ENCODE measurements around the gene CHST14.
"Not testable (repeated sequence)": the region's sequence is repeated elsewhere in the genome, so short reads cannot be mapped to it uniquely, and the experiment has no call there.

Gene CHST14

DNA sequence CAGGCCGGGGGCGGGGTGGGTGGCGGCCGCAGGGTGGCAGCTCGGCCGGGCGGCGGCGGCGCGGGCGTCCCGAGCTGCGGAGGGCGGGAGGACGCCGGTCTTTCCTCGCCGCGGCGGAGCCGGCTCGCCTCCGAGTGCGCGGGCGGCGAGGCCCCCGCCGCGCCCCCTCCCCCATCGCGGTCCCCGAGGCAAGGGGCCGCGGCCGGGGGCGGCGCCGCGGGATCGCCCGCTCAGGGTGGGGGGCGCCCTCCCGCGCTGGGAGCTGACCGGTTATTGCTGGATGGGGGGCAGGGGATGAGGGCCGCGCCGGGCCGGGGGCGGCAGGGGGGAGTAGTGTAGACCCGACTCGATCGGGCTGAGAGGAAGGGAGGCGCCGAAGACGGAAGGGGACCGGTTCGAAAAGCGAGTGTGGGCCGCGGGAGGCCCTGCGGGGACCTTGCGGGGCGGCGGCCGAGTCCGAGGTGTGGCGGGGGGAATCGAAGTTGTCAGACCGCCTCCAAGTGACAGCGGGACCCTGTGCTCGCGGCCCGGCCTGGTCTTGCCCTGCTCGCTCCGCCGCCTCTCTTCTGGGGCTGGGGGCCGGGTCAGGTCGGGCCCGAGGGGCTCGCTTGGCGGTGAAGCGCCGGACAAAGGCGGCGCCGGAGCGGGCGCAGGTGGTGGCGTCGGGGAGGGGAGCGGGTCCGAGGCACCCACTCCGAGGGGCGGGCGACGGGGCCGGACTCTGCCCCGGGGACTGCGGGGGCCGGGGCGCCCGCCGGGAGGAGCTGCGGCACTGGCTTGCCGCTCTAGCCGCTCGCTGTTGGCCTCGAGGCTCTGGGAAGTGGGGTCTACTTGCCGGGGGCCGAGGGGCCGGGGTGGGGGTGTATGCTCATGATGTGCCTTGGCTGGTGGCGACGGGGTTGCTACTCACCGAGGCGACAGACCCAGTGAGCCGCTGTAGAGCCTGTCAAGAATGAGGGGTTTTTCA is 28.9 kb upstream of the CHST14 start:
- DNase-seq = peak; percentile 34

DNA sequence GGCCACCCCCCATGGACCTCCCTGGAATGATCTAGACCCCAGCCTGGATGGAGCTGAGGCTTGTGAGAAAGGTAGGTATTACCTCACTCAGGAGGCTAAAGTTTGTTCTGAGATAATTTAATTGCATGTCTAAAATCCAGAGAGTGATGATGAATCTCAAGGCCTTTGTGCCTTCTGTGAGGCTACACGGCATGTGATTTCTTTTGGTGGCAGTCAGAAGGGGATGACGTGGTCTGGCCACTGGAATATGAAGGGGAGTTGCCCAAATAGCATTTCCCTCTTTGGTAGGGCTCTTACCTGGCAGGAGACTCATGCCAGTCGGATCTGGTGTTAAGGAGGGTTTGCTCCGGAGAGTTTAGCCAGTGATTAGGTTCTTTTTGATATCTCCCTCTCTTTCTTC is 27.5 kb upstream of the CHST14 start:
- DNase-seq = no peak

DNA sequence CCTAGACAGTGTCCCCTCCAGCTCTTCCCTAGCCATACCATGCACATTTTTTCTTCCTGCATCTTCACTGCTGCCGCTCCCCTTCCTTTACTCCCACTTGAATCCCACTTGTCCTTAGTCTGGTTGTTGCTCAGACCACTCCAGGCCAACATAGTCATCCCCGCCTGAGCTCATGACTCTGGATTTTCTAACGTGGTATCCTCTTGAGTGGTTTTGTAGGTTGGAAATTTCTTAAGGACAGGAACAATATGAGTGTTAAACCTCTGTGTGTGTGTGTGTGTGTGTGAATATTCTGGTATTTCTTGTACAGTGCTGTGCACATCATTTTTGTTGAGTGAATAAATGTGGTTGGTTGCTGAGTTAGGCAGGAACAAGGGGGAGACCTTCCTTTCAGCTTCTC is 26.9 kb upstream of the CHST14 start:
- DNase-seq = no peak

DNA sequence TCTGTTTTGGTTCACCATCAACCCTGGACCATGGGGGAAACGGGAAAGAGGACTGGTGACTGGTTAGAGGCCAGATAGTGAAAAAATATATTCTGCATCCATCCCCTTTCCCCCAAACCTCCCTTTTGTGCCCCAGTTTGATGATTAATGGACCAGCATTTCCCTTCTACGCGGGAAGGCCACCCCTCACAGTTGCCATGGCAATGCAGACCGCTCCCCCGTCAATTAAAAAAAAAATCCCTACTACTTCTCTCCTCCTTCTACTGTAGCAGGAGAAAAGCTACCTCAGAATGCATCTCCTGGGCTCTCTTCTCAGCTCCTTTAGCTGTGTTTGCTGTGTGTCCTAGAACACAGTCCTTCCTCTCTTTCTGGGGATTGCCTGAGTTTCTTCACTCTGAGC is 26.0 kb upstream of the CHST14 start:
- DNase-seq = no peak

DNA sequence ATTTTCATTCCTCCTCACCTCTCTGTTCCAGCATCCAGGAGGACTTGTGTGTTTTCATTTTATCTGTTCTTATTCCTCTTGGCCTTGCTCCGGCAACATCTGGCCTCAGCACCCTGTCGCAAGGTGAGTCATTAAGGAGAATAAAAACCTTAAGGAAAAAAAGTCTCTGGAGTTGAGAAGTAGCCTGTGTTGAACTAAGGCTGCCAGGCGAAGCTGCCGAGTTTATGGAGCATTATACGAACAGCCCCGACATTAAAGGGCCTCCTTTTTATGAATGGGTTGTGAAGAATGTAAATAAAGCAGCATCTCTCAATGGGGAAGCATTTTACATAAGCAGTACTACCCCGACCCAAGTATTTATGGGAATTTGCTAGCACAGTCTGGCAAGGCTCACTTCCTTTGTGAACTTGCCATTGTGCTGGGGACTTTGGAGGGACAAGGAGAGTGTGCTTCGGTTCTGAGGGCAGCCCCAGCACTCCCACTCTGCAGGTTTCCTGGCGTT is 25.3 kb upstream of the CHST14 start:
- no peak for DNase-seq

DNA sequence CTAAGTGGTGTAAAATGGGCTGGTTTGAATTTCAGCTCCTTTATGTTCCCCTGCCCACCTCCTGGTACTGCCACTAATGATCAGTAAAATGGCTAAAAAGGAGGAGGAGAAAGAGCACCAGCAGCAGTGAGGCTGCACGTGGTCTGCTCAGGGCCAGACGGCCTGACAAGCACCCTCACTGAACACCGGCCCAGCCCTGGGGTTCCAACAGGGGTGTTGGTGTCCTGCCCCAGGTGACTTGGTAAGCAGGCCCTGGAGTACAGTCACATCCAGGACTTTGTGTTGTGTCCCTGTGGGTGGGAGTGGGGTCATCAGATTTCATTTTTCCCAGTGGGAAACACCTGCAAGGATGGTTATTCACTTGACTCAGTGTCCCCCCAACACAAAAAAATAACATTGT is 24.6 kb upstream of the CHST14 start:
- no peak for DNase-seq

DNA sequence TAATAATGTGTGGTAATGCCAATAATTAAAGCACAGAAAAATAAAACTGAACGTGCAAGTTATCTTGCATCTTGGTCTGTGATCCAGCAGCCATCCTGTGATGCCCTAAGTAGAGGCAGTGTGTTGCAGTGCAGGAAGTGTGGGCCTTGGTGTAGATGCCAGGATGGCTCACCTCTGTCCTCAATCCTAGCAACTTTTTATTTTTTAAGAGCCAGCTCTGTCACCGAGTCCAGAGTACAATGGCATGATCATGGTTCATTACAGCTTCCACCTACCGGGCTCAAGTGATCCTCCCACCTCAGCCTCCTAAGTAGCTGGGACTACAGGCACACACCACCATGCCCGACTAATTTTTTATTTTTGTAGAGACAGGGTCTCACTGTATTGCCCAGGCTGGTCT is 22.4 kb upstream of the CHST14 start:
- DNase-seq = no peak

DNA sequence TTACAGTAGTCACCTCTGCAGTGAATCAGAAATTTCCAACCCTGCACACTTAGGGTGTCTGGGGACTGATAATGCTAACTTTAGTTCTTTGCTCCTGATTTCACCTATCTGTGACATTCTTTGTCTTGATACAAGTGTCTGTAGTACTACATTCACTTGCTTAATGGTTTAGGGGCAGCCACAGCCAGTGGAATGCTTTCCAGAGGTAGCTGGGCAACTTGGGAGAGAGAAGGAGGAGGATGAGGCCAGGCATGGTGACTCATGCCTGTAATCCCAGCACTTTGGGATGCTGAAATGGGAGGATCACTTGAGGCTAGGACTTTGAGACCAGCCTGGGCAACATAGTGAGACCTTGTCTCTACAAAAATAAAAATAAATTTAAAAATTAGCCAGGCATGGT is 21.5 kb upstream of the CHST14 start:
- no peak for DNase-seq

DNA sequence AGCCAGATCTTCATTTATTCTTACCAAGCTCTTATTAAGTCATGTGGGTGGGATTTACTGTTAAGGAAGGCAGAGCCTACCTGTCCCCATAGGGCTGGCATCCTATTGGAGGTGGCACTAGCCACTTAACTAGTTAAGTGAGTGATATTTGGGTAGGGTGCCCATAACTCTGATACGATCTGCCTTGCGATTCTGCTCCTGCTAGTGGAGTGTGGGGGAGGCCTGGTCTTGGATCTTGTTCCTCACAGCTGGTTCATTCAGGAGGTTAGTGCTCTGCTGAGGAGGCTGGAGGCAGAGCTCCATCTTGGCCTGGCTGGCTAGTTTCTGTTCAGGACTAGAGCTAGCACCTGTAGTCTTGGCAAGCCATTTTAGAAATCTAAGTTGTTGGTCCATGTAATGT is 20.7 kb upstream of the CHST14 start:
- no peak for DNase-seq

DNA sequence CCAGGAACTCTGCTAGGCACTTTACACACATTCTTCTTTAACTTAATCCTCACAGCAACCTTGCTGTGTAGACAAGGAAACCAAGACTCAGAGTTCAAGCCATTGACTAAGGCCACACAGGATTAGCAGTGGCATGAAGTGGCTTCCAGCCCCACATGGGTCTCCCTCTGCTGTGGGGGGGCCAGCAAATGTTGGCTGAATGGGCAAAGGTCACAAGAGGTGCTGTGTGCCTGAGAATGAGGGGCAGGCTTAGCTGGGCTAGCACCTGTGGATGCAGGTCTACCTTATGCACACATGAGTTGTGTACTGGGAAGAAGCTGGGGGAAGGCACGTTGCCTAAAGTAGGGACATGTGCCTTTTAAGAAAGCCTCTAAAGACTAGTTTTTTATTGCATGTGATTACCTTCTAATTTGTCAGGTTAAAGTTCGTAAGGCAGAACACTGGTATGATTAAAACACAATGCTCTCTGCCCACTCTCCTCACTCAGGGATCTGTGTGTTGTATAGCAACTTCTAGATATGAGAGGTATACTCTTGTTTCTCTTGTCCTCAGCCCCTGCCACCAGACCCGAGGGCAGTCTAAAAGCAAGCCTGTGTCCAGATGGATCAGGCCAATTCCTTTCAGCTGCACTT is 19.1 kb upstream of the CHST14 start:
- DNase-seq = no peak

DNA sequence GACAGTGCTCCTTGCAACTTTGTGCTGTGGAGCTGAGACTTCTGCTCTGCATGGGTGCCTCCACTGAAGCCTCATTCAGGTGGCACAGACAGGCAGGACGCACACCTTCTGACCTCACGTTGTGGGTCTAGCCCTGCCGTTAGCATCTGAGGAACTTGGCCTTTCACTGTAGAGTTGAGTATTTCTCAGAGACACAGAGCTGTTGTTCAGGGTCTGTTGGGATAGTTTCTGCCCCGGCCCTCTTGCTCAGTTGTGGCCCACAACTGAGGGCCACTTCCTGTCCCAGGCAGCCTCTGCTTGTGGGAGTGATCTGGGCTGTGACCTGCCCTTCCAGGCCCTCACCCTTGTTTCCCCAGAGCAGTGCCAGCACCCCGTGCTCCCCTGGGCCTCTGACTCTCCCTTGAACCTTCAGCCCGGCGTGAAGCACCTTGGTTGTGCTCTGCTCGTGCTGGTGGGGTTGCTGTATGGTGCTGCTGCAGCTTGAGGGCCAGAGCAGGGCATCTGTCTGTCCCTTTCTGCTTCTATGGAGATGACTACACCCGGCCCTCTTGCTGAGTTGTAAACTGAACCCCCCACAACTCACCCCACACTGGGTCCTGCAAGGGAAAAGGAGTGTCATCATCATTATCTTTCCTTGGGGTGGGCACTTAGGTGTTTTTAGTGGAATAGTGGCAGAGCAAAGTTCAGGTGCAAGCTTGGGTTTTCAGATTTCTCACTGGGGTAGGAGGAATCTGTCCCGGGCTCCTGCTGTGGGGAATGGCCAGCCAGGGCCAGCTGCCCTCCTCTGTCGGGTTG is 18.3 kb upstream of the CHST14 start:
- DNase-seq = no peak

DNA sequence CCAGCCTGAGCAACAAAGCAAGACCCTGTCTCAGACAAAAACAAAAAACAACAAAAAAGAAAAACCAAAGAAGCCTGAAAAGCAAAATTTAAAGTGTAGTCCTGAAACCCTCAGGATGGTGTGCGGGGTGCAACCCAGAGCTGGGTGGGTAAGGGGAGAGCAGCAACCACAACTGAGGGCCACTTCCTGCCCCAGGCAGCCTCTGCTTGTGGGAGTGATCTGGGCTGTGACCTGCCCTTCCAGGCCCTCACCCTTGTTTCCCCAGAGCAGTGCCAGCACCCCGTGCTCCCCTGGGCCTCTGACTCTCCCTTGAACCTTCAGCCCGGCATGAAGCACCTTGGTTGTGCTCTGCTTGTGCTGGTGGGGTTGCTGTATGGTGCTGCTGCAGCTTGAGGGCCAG is 16.8 kb upstream of the CHST14 start:
- DNase-seq = not testable (repeated sequence)

DNA sequence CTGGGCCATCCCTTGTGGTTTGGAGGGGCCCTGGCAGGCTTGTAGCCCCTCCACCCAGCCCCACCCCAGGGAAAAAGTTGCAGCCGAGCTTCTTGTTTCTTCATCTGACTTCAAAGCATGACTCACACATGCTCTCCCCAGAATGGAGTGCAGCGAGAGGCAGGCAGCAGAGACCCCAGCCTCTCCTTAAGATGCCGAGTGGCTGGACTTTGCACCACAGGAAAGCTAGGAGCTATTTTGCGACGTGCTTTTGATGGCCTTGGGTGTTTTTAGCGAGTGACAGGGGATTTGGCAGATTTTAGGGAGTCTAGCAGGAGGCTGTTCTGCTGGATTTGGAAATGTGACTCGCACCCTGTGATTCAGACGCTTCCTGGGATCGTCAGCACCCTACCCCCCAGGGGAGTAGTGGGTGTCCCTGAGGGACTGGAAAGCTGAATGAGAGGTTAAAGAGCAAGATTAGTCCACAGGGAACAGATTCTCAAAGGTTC is 15.8 kb upstream of the CHST14 start:
- no peak for DNase-seq

DNA sequence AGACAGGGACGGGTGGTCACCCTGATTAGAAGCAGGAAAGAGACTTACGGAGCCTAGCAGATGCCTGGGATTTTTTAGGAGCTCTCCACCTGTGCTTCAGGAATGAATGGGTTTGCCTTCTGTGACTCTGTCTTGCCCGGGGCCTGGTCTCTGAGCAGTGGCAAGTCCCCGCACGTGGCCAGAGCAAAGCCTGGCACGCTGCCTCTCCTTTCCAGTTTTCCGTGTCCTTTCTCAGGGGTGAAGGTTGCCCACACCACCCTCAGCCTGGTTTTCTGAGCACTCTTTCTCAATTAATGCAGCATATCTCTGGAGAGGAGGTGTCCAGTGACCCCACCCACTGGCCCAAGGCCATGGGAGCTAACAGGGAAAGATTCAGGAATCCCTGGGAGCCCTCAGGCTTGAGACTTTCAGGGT is 14.5 kb upstream of the CHST14 start:
- no peak for DNase-seq

DNA sequence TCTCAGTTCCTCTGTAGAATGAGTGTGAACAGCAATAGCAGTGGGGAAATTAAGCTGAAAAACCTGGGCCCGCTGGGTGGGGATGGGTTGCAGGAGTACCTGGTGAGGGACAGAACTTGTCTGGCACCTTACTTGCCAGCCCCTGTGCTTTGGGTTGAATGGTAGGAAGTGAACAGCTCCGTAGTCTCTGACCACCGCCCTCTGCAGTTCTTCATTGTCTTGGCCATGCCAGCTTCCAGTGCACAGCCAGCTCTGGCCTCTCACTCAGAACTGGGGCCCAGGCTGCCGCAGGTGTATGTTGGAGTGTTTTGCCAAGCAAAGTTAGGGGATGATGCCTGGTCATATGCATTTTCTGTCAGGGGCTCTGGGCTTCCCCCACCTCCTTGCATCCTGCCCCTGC is 14.0 kb upstream of the CHST14 start:
- DNase-seq = no peak

DNA sequence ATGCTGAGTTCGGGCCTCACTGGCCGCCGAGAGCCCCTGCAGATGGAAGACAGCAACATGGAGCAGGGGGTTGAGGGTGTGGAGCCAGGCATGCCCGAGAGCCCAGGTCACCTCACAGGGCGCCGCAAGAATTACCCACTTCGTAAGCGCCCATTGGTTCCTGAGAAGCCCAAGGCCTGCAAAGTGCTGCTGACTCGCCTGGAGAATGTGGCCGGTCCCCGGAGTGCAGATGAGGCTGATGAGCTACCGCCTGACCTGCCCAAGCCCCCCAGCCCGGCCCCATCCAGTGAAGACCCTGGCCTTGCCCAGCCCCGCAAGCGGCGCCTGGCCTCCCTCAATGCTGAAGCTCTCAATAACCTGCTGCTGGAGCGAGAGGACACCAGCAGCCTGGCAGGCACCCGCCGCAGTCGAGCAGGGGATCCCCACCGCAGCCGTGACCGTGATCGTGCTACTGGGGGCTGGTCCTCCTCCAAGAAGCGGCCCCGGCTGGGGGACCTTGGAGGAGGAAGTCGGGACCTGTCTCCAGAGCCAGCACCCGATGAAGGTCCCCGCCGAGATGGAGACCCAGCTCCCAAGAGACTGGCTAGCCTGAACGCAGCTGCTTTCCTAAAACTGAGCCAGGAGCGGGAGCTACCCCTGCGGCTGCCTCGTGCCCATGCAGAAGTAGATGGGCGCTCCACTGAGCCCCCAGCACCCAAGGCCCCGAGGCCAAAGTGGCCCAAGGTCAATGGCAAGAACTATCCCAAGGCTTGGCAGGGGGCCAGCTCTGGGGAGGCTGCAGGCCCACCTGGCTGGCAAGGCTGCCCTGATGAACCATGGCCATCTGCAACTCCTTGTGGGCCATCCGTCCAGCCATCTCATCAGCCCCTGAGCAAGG is 12.1 kb upstream of the CHST14 start:
- no peak for DNase-seq

DNA sequence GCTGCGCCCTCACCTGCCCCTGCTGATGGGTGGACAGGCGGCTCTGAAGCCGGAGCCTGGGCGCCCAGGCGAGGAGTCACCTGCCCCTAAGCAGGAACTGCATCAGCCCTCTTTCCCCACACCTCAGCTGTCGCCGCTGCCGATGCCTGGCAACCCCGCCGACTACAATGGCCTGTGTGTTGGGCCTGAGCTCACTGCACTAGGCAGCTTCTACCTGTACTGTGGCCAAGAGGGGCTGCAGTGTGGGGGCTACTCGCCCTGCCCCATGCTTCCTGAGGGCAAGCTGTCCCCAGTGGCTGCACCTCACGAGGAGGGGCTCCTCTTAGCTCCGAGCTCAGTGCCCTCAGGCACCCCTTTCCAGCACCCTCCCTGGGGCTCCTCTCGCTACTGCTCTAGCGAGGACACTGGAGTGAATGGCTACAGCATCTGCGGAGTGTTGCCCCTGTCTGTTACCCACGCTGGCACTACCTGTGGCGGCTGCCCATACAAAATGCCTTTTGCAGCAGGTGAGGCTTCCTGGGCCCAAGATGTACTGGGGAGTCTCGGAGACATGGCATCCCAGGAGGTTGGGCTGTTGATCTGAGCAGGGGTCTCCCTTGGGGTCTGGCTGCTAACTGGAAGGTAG is 11.3 kb upstream of the CHST14 start:
- DNase-seq = no peak

DNA sequence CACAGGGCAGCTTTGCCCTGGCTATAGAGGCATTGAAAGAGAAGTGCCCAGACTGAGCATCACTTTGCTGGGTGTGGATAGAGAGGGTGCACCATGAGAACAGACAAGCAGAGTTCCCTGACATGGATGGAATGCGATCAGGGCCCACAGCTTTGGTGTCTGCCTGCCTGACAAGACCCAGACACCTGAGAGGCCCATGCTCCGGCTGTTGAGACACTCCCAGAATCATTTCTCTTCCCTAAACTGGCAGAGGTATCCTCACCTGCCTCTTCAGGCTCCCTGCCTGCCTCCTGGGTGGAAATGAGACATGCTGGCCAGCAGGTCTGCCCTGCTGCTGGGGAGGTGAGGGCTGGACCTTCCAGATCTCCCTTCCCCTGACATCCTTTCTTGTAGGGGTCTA is 10.4 kb upstream of the CHST14 start:
- DNase-seq = no peak

DNA sequence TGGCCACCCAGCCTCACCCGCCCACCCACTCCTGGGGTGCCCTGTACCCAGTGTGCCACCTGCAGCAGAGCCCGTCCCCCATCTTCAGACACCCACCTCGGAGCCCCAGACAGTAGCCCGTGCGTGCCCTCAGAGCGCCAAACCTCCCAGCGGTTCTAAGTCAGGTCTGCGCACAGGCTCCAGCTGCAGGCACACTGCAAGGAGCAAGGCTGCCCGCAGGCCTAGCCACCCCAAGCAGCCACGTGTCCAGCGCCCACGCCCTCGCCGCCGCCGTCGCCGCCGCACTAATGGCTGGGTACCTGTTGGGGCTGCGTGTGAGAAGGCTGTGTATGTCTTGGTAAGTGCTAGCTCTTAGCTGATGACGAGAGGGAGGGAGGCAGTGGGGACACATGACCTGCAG is 8.8 kb upstream of the CHST14 start:
- DNase-seq = no peak

DNA sequence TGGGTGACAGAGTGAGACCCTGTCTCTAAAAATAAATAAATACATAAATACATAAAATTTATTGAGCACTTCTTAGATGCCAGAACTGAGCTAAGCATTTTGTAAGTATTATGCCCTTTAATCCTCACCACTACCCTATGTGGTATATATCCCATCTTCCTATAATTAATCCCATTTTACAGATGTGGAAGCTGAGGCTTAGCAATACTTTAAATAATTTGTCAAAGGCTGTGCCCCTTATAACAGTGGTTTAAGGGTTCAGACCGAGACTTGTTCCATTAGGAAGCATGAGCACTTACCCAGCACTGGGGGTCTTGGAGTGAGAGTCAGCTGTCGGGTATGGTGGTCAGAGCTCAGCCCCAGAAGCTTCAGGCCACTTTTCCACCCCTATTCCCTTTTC is 7.5 kb upstream of the CHST14 start:
- no peak for DNase-seq

DNA sequence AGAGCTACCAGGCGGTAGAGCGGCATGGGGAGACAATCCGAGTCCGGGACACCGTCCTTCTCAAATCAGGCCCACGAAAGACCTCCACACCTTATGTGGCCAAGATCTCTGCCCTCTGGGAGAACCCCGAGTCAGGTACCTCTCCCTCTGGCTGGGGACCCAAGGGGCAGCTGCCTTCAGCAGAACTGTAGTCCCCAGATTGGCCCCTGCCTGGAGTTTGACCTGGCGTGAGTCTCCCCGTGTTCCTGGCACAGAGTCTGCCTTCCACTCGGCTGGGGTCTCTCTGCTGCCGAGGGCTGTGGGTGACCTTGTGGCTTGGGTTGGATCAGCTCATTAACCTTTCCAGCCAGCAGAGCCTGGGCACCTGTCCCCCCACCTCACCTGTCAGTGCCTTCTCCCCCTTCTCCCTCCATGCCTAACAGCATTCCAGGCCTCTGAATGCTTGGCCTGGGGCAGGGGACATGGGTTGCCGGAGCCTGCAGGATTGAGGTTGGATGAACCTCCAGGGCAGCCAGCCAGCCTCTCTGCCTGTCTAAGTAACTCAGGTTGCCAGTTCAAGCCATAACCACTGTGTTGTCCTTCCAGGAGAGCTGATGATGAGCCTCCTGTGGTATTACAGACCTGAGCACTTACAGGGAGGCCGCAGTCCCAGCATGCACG is 6.8 kb upstream of the CHST14 start:
- DNase-seq = no peak
